GM18951 (cell line): ENCODE results near the gene ADAMTS17.
"Not testable (repeated sequence)": the region's sequence is repeated elsewhere in the genome, so short reads cannot be mapped to it uniquely, and the experiment has no call there.

Experiments used
- POLR2A ChIP-seq: IDR thresholded peaks from 4 replicates; pipeline ENCODE4 v1.6.1; 2011; ENCODE audit warnings: mild to moderate bottlenecking; ENCODE audit not compliant: insufficient read length, insufficient read depth; ENCODE audit errors: extremely low read depth
- in situ Hi-C: fragments of 300-500 bp; cut with MboI; formaldehyde crosslinking; loops from one replicate; pipeline ENCODE4 v1.12.0; 2022; ENCODE audit warnings: low sequenced_read_pairs, mixed read lengths, inconsistent platforms; ENCODE audit not compliant: unreplicated experiment

The ADAMTS17 gene

GRCh38 chr15:99983171-99983885 lies 358.4 kb downstream of the ADAMTS17 start:
- in situ Hi-C loops: no loop called here
- TF ChIP-seq POLR2A: no peak

- in situ Hi-C loops: no loop called here
These were observed 359.1 kb downstream of the ADAMTS17 start for GRCh38 chr15:99982662-99983061.

GRCh38 chr15:99981839-99982658 lies 359.7 kb downstream of the ADAMTS17 start:
- no peak for TF ChIP-seq POLR2A
- in situ Hi-C loops: no loop called here

More at GRCh38 chr15:99982662-99983061, 359.1 kb downstream of the ADAMTS17 start:
- TF ChIP-seq POLR2A: no peak

GRCh38 chr15:99981191-99981647 lies 360.6 kb downstream of the ADAMTS17 start:
- in situ Hi-C loops: no loop called here
- no peak for TF ChIP-seq POLR2A

- in situ Hi-C loops: no loop called here
- TF ChIP-seq POLR2A: no peak
These were observed 361.0 kb downstream of the ADAMTS17 start for GRCh38 chr15:99980752-99981151.

GRCh38 chr15:99979886-99980285 lies 361.9 kb downstream of the ADAMTS17 start:
- in situ Hi-C loops: not testable (repeated sequence)

- no peak for TF ChIP-seq POLR2A
- in situ Hi-C loops: no loop called here
These were observed 362.4 kb downstream of the ADAMTS17 start for GRCh38 chr15:99979371-99979770.

GRCh38 chr15:99978426-99978825 lies 363.3 kb downstream of the ADAMTS17 start:
- in situ Hi-C loops: no loop called here
- TF ChIP-seq POLR2A: no peak

- no peak for TF ChIP-seq POLR2A
- in situ Hi-C loops: no loop called here
These were observed 363.8 kb downstream of the ADAMTS17 start for GRCh38 chr15:99977929-99978328.

GRCh38 chr15:99976811-99977271 lies 364.9 kb downstream of the ADAMTS17 start:
- in situ Hi-C loops: no loop called here

GRCh38 chr15:99976000-99976399 lies 365.8 kb downstream of the ADAMTS17 start:
- in situ Hi-C loops: no loop called here
- TF ChIP-seq POLR2A: no peak

More at GRCh38 chr15:99976811-99977271, 364.9 kb downstream of the ADAMTS17 start:
- TF ChIP-seq POLR2A: no peak

- no peak for TF ChIP-seq POLR2A
- in situ Hi-C loops: no loop called here
These were observed 367.5 kb downstream of the ADAMTS17 start for GRCh38 chr15:99974246-99974645.

GRCh38 chr15:99973351-99973750 lies 368.4 kb downstream of the ADAMTS17 start:
- no peak for TF ChIP-seq POLR2A
- in situ Hi-C loops: no loop called here

- in situ Hi-C loops: no loop called here
- no peak for TF ChIP-seq POLR2A
These were observed 370.8 kb downstream of the ADAMTS17 start for GRCh38 chr15:99970891-99971430.
